ENCODE measurements around the gene PPP1R9A. TPM values are rescaled to one million over a fixed set of nuclear protein-coding genes. Genes with fewer than 3 reads are reported as not detected.

PPP1R9A gene
- total RNA-seq, 1 experiment from 2014 or later, result 3.6 TPM

DNA sequence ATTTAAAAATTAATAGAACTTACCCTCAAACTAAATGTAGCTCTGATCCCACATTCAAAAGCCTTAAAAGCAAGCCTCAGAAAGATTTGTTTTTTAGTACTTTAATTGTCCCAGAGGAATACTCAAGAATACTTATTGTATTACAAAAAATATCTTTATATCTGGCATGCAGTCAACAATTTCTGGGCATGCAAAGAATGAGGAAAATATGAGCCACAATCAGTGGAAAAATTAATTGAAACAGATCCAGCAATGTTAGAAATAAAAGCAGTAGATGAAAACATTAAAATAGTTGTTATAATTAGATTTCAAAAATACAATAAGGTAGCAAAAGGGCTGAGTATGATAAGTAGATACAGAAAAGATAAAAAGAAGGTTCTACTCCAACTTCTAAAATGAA, 262.3 kb downstream of the PPP1R9A start:
- DNase-seq (ENCODE audit: extremely low read depth, low read depth), result no peak

GRCh38 chr7:95172420-95172819, 265.0 kb downstream of the PPP1R9A start:
- DNase-seq (ENCODE audit: extremely low read depth, low read depth), result no peak

DNA sequence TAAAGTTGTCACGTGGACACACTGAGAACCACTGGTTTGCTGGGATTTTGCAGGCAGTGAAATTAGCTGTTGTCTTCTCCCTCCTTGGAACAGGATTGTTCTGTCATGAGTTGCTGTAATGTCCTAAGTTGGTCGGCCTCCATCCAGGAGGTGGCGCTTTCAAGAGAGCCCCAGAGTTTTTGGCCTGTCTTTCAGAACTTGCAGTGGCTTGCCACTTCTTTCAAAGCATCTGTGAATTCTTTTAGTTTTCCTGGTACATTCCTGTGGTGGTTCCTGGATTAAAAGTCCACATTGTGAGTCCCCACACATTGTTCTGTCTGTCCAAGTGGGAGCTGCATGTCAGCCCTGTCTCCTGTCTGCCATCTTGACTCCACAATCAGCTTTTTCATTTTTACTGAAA, 283.1 kb downstream of the PPP1R9A start:
- DNase-seq (ENCODE audit: extremely low read depth, low read depth), result no peak

DNA sequence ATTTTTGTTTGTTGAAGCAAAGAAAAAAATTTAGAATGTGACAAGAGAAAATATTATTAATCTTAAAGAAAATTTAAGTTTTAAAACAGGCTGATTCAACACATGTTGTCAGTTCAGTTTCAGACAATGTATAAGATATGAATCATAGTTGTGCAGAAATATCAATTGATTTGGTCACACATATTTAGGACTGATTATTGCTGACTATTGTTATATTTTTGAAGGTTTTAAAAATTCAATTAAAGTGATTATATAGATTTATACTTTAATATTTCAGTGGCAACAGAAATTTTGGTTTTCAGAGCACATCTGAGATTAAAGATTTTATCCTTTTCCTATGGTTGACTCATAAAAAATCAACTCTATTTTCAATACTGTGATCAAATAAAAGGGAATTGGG, 284.4 kb downstream of the PPP1R9A start:
- DNase-seq (ENCODE audit: extremely low read depth, low read depth), result no peak

- no peak for DNase-seq (ENCODE audit: extremely low read depth, low read depth)
Measured at GRCh38 chr7:95198863-95199262, 291.5 kb downstream of the PPP1R9A start.

DNA sequence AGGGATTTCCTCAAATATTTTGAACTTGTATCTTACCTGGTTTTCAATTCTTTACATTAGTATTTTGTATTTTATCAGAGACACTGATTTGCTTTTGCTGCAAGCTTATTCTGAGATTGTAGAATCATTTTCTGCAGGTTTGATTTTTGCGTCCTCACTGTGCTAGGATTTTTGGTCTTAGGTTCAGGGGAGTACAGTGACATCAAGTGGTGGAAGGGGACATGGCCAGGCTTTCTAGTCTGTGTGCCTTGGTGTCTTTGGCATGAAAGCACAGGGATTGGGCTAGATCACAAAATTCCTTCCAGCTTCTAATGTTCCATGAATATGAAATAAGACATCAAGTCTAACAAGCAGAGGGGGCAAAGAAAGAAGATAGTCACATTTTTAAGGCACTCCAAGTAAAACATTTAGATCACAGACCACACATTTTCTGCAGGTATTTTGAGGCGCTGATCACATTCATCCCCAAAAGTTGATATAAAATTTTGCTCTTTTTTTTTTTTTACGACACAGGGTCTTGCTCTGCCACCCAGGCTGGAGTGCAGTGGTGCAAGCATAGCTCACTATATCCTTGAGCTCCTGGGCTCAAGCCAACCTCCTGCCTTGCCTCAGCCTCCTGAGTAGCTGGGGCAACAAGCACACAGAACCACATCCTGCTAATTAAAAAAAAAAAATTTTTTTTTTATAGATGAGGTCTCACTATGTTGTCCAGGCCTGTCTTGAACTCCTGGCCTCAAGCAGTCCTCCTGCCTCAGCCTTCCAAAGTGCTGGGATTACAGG, 292.6 kb downstream of the PPP1R9A start:
- peak; percentile 7 for DNase-seq (ENCODE audit: extremely low read depth, low read depth)

- no peak for DNase-seq (ENCODE audit: extremely low read depth, low read depth)
Measured at GRCh38 chr7:95200741-95201140, 293.3 kb downstream of the PPP1R9A start.

GRCh38 chr7:95201727-95202126, 294.3 kb downstream of the PPP1R9A start:
- no peak for DNase-seq (ENCODE audit: extremely low read depth, low read depth)

DNA sequence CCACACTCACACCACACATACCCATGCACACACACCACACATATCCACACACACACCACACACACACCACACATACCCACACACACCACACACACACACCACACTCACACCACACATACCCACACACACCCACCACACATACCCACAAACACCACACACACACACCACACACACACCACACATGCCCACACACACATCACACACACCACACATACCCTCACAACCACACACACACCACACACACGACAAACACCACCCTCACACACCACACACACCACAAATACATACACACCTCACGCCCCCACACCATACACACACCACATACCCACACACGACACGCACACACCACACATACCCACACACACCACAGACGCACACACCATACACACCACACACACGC, 297.2 kb downstream of the PPP1R9A start:
- DNase-seq (ENCODE audit: extremely low read depth, low read depth), result no peak

DNA sequence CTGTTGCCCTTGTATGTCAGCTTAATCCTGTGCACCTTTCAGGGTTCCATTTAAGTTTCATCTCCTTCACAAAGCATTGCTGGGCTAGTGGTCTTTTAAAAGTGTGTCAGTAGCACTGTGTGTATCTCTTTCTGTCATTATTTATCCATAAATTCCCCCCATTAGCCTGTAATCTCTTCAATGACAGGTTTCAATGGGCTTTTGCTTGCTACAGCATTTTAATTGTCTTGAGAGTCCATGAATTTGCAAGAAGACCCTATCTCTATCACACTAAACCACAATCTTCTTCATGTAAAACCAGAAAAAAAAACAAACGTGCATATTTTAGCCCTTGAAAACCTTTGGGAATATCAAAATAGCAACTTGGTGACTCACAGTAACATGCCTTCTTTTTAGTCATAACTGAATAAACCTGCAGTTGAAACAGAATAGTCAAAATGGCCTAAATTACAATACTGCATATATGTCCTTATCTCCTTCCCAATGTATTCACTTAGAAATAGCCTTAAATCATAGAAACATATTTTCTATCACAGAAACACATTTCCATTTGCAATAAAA, 298.4 kb downstream of the PPP1R9A start:
- DNase-seq (ENCODE audit: extremely low read depth, low read depth), result no peak

- DNase-seq (ENCODE audit: extremely low read depth, low read depth), result no peak
Measured at GRCh38 chr7:95209276-95209675, 301.9 kb downstream of the PPP1R9A start.

GRCh38 chr7:95209788-95210187, 302.4 kb downstream of the PPP1R9A start:
- no peak for DNase-seq (ENCODE audit: extremely low read depth, low read depth)

- DNase-seq (ENCODE audit: extremely low read depth, low read depth), result no peak
Measured at GRCh38 chr7:95213148-95213547, 305.8 kb downstream of the PPP1R9A start.

GRCh38 chr7:95213809-95214492, 306.6 kb downstream of the PPP1R9A start:
- no peak for DNase-seq (ENCODE audit: extremely low read depth, low read depth)

DNA sequence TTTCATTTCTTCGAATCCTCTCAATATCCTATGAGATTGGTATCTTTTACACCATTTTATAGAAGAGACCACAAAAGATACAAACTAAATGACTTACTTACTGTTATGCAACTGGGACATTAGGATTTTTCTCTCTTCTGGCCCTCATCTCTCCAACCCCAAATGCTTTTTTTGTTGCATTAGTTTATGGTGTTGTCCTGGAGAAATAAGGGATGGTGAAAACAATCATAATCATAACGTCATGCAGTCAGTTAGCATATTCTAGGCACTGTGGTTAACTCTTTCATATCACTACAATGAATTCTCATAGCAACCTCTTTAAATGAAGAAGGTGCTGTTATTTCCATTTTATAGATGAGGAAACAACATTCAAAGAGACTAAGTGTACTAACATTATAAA, 312.3 kb downstream of the PPP1R9A start:
- DNase-seq (ENCODE audit: extremely low read depth, low read depth), result no peak

GRCh38 chr7:95220328-95220727, 312.9 kb downstream of the PPP1R9A start:
- DNase-seq (ENCODE audit: extremely low read depth, low read depth), result no peak

DNA sequence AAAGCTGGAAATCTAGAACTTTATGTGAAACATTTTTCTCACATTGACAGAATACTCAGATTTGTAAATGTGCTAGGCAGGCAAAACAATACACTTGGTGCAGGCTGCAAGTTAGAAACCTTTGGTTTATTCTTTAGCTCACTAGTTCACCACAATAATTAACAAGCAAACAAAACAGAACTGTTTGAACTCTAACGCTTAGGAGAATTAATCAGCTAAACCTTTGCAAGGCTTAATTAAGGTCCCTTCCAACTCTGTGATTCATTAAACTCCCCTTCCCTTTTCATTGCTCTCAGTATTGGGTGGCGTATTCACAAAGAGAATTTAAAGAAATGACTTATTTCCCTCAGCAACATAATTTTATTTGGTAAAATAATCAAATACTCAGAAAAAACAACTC, 317.9 kb downstream of the PPP1R9A start:
- no peak for DNase-seq (ENCODE audit: extremely low read depth, low read depth)

DNA sequence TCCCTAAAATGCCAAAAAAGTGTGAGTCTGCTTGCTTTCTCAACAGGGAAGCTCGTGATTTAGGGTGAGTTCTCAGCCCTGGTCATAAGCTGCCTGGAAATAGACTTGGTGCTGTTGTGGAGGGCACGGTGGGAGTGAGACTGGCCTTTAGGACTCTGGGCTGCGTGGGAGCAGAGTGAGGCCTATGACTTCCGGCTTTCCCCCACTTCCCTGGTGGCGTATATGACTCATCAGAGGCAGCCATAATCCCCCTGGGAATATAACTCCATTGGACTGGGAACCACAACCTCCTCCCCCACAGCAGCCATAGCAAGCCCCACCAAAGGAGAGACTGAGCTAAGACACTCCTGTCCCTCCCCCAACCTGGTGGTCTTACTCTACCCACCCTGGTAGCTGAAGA, 321.9 kb downstream of the PPP1R9A start:
- DNase-seq (ENCODE audit: extremely low read depth, low read depth), result no peak

GRCh38 chr7:95238252-95238943, 331.0 kb downstream of the PPP1R9A start:
- no peak for DNase-seq (ENCODE audit: extremely low read depth, low read depth)

DNA sequence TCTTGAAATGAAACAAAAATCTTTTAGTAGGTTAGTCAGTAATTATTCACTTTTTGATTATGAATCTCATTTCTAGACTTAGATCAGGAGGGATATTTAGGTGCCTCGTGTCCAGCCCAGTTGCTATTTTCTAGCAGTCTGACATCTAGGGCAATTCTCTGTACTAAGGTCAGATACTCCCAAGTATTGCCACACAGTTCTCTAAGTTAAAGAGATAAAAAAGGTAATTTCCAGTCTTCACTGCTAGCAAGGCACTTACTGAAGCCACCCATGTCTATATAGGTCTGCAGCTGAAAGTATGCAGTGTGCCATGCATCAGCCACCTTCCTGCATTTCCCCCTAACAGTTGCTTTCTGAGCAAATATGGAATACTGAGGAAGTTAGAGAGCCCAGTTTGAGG, 333.5 kb downstream of the PPP1R9A start:
- no peak for DNase-seq (ENCODE audit: extremely low read depth, low read depth)

DNA sequence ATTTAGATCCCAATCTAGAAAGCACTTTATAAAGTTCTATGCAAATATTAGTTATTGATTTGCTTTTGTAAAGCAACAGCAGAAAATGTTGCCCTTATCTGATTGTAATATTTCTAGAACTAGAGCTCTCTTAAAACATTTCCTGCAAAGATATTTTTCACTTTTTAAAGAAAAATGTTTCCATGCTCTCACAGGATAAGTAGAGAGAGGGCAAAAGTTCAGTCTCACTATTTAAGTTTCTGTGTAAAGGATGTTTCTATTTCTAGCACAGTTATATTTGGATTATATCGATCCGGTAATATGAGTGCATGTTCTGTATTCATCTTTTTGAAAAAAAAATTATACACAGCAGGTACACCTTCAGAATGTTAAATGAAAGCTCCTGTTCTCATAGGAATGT, 334.9 kb downstream of the PPP1R9A start:
- no peak for DNase-seq (ENCODE audit: extremely low read depth, low read depth)
